Caco-2 (cell line): ENCODE results near the gene L1TD1. TPM values are rescaled to one million over a fixed set of nuclear protein-coding genes. Genes with fewer than 3 reads are reported as not detected.

Experiments
- BruUV-seq: library from RNA; stranded (reverse); fragments of 400-500 nt; replicated peaks from 2 replicates; lab custom pipeline; 2021; lab: Mats Ljungman, UMichigan
- CTCF ChIA-PET: fragments of 300-600 bp; sonication (Branson Sonifier 250); formaldehyde crosslinking; loops from one replicate; lab custom pipeline; 2022; ENCODE audit warnings: antibody characterized with exemption; lab: Charles Lee
- POLR2A ChIA-PET: fragments of 300-600 bp; sonication (Branson Sonifier 250); formaldehyde crosslinking; loops from one replicate; lab custom pipeline; 2022; ENCODE audit warnings: antibody characterized with exemption; lab: Charles Lee
- DNase-seq, 2 experiments: peaks; one replicate each; pipeline versions ENCODE4 v3.0.0 to v3.0.0-alpha.2; 2020 to 2022
- H3K27me3 ChIP-seq: replicated peaks from 2 replicates; pipeline ENCODE4 v1.6.0; 2011; ENCODE audit warnings: low read length; ENCODE audit not compliant: control insufficient read depth, insufficient read depth
- H3K36me3 ChIP-seq: 2 replicates; pipeline ENCODE4 v1.5.1; 2011; ENCODE audit warnings: low read length; ENCODE audit not compliant: control insufficient read depth, insufficient read depth
- H3K4me1 ChIP-seq: fragments of 250-450 bp; sonication (Bioruptor Pico); 2 replicates; pipeline ENCODE4 v1.5.1; 2020; ENCODE audit warnings: mild to moderate bottlenecking
- H3K4me3 ChIP-seq: 2 replicates; pipeline ENCODE4 v1.5.1; 2011; ENCODE audit warnings: low read depth, mild to moderate bottlenecking, control low read depth, low read length
- H3K9me3 ChIP-seq: fragments of 250-450 bp; sonication (Bioruptor Pico); 2 replicates; pipeline ENCODE4 v1.5.1; 2020; ENCODE audit warnings: mild to moderate bottlenecking, moderate library complexity
- H3K27ac Mint-ChIP-seq: one replicate; pipeline ENCODE4 v1.8.0; 2022; ENCODE audit warnings: mixed read lengths; ENCODE audit not compliant: unreplicated experiment
- H3K27me3 Mint-ChIP-seq: one replicate; pipeline ENCODE4 v1.8.0; 2022; ENCODE audit warnings: mixed read lengths; ENCODE audit not compliant: insufficient read depth, unreplicated experiment
- H3K36me3 Mint-ChIP-seq: one replicate; pipeline ENCODE4 v1.8.0; 2022; ENCODE audit warnings: mild to moderate bottlenecking, mixed read lengths; ENCODE audit not compliant: insufficient read depth, unreplicated experiment
- H3K4me1 Mint-ChIP-seq: one replicate; pipeline ENCODE4 v1.8.0; 2022; ENCODE audit warnings: low read depth, mixed read lengths; ENCODE audit not compliant: unreplicated experiment
- H3K4me3 Mint-ChIP-seq: one replicate; pipeline ENCODE4 v1.8.0; 2022; ENCODE audit warnings: mild to moderate bottlenecking, moderate library complexity, mixed read lengths; ENCODE audit not compliant: unreplicated experiment
- H3K9me3 Mint-ChIP-seq: one replicate; pipeline ENCODE4 v1.8.0; 2022; ENCODE audit warnings: mixed read lengths; ENCODE audit not compliant: unreplicated experiment
- intact Hi-C: fragments of 100-400 bp; cut with micrococcal nuclease; formaldehyde crosslinking; loops from one replicate; pipeline ENCODE4 v1.10.0; 2022; ENCODE audit not compliant: unreplicated experiment
- total RNA-seq: library from RNA; stranded (reverse); gene quantifications from 2 replicates; pipeline ENCODE4 v1.2.3, GENCODE V29; 2022
- TF ChIP-seq, protein P1 (sequence below), 2 experiments: fragments of 200-600 bp in 1 of 2; IDR thresholded peaks; 1 replicate in 1 of 2; 2 replicates in 1 of 2; pipeline versions ENCODE4 v1.5.1 to v1.8.0; 2011 to 2022; ENCODE audit warnings: antibody characterized with exemption in 1 of 2, control low read depth in 1 of 2, inconsistent platforms in 1 of 2, low read depth in 1 of 2, low read length in 1 of 2, mild to moderate bottlenecking in 1 of 2, moderate library complexity in 1 of 2; ENCODE audit not compliant: insufficient read depth in 1 of 2, severe bottlenecking in 1 of 2, unreplicated experiment in 1 of 2

Gene L1TD1
- total RNA-seq, 1 experiment from 2014 or later, result 0.29 TPM

DNA sequence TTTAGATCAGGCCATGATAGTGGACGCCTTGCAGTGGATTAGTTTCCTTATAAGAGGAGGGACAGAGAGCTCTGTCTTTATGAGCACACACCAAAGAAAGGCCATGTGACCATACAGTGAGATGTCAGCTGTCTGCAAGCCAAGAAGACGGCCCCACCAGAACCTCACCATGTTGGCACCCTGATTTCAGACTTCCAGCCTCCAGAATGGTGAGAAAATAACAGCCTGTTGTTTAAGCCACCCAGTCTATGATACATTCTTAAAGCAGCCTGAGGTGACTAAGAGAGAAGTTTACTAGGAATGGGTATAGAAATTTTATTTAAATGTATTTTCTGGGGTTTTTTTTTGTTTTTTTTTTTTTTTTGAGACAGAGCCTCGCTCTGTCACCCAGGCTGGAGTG lies 29.5 kb downstream of the L1TD1 start:
- Mint-ChIP-seq H3K9me3 (no peaks in the 10 kb centered on the region), H3K36me3 (no peaks in the 10 kb centered on the region), H3K4me3 (no peak overlapping the region), H3K27ac (no peak overlapping the region), H3K27me3 (no peaks in the 10 kb centered on the region), H3K4me1 (no peaks in the 10 kb centered on the region)
- no TSS peak for BruUV-seq
- H3K27me3 ChIP-seq, result no peaks in the 10 kb centered on the region
- TF ChIP-seq, protein P1, sequence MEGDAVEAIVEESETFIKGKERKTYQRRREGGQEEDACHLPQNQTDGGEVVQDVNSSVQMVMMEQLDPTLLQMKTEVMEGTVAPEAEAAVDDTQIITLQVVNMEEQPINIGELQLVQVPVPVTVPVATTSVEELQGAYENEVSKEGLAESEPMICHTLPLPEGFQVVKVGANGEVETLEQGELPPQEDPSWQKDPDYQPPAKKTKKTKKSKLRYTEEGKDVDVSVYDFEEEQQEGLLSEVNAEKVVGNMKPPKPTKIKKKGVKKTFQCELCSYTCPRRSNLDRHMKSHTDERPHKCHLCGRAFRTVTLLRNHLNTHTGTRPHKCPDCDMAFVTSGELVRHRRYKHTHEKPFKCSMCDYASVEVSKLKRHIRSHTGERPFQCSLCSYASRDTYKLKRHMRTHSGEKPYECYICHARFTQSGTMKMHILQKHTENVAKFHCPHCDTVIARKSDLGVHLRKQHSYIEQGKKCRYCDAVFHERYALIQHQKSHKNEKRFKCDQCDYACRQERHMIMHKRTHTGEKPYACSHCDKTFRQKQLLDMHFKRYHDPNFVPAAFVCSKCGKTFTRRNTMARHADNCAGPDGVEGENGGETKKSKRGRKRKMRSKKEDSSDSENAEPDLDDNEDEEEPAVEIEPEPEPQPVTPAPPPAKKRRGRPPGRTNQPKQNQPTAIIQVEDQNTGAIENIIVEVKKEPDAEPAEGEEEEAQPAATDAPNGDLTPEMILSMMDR (IDR thresholded peaks at IDR 0.05; ENCODE audit: insufficient read depth in 1 of 2, low read depth in 1 of 2, low read length in 1 of 2, severe bottlenecking in 1 of 2, unreplicated experiment in 1 of 2), result no peak
- CTCF ChIA-PET, result no interaction called here
- no peak overlapping the region for H3K4me3 ChIP-seq
- POLR2A ChIA-PET, result no interaction called here
- peaks cover 9% of the 10 kb centered on the region for H3K4me1 ChIP-seq
- intact Hi-C loops, result no loop called here
- no peaks in the 10 kb centered on the region for H3K36me3 ChIP-seq
- no peaks in the 10 kb centered on the region for H3K9me3 ChIP-seq
- no peak for DNase-seq

DNA sequence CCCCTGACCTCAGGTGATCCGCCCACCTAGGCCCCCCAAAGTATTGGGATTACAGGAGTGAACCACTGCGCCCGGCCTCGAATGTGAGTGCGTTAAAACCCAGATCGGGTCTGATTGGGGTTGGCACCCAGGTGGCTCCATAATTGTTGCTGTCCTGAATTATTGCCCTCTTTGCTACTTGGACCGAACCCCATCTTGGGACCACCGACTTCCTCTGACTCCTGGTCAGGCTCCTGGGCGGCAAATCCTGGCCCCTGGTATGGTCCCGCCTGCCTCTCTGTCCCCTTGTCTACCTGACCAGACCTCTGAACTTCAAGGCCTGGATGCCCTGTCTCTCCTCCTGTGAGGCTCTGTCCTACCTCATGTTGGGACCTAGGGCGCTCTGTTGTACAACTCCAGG lies 32.8 kb downstream of the L1TD1 start:
- ChIA-PET POLR2A (no interaction called here), CTCF (no interaction called here)
- DNase-seq, result no peak
- H3K27me3 Mint-ChIP-seq, result no peaks in the 10 kb centered on the region
- peaks cover 15% of the 10 kb centered on the region for H3K4me1 Mint-ChIP-seq
- no peak overlapping the region for H3K27ac Mint-ChIP-seq
- H3K9me3 ChIP-seq, result no peaks in the 10 kb centered on the region
- peaks cover 26% of the 10 kb centered on the region for H3K4me1 ChIP-seq
- no peaks in the 10 kb centered on the region for H3K36me3 ChIP-seq
- H3K4me3 ChIP-seq, result no peak overlapping the region
- no peaks in the 10 kb centered on the region for H3K9me3 Mint-ChIP-seq
- peaks cover 11% of the 10 kb centered on the region for H3K36me3 Mint-ChIP-seq
- no peak overlapping the region for H3K4me3 Mint-ChIP-seq
- no TSS peak for BruUV-seq
- intact Hi-C loops, result no loop called here
- TF ChIP-seq, protein P1 (IDR thresholded peaks at IDR 0.05; ENCODE audit: insufficient read depth in 1 of 2, low read depth in 1 of 2, low read length in 1 of 2, severe bottlenecking in 1 of 2, unreplicated experiment in 1 of 2), result no peak
- no peaks in the 10 kb centered on the region for H3K27me3 ChIP-seq

DNA sequence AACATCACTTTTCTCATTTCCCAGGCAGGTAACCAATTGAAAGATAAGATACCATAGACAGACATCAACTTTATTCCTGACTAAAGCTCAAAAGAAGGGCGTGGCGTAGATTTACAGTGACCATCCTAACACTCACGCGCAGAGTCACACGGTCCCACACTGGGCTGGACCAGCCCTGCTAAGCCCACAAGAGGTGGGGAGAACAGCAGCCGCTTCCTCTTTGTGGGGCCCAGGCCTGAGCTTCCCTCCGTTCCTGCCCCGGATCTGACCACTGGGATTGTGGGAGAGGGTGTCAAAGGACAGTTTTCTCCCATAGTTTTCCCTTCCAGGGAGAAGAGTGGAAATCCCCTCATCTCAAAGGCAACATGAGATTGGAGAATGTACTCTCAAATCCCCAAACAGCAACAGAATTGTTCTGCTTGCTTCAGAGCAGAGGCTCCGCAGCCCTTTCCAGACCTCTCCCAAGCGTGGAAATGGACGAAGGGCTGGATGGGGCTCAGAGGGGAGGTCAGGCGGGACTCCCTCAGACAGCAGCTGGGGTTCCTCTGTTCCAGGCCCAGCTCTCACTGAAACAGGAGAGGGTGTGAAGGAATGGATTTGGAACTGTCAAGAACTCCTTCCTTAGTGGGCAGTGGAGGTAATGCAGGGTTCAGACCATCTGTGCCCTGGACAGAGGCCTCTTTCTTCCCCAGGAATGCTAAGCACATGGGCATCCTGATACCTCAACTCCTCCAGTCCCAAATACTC lies 33.7 kb downstream of the L1TD1 start:
- POLR2A ChIA-PET, result no interaction called here

More for the DNA sequence above, 33.7 kb downstream of the L1TD1 start:
- DNase-seq, result no peak
- no TSS peak for BruUV-seq
- Mint-ChIP-seq H3K4me3 (no peak overlapping the region), H3K9me3 (no peaks in the 10 kb centered on the region), H3K4me1 (peaks cover 22% of the 10 kb centered on the region), H3K27ac (peak overlapping the region; percentile 55), H3K27me3 (no peaks in the 10 kb centered on the region), H3K36me3 (peaks cover 18% of the 10 kb centered on the region)
- Histone ChIP-seq H3K4me1 (peaks cover 32% of the 10 kb centered on the region), H3K36me3 (no peaks in the 10 kb centered on the region), H3K9me3 (no peaks in the 10 kb centered on the region), H3K27me3 (no peaks in the 10 kb centered on the region), H3K4me3 (no peak overlapping the region)
- intact Hi-C loops, result no loop called here
- TF ChIP-seq, protein P1 (IDR thresholded peaks at IDR 0.05; ENCODE audit: insufficient read depth in 1 of 2, low read depth in 1 of 2, low read length in 1 of 2, severe bottlenecking in 1 of 2, unreplicated experiment in 1 of 2), result no peak
- CTCF ChIA-PET, result no interaction called here
